Right lobe of liver (tissue), 4 donors: ENCODE results near the gene RNF186.
A peak's percentile ranks its signal among the peaks of the same experiment; 100 is the strongest.

Source experiments
- POLR2A ChIP-seq: fragments of 450-650 bp; IDR thresholded peaks from one replicate; pipeline ENCODE4 v1.6.1; 2017; ENCODE audit warnings: antibody characterized with exemption, mild to moderate bottlenecking
- TF ChIP-seq, protein P1 (sequence below), 4 donors: fragments of 200-600 bp in 3 of 4; fragments of 450-650 bp in 1 of 4; IDR thresholded peaks; one replicate each; pipeline versions ENCODE4 v1.5.1 to v1.8.0; 2016 to 2022; ENCODE audit warnings: antibody characterized with exemption in 4 of 4, mild to moderate bottlenecking in 2 of 4
- donor health status: DM: no; HTN: no; CAD: no.
- donor health status: DM: no; HTN: no; CAD: no.
- donor health status: DM: no; HTN: yes; CAD: no.

DNA sequence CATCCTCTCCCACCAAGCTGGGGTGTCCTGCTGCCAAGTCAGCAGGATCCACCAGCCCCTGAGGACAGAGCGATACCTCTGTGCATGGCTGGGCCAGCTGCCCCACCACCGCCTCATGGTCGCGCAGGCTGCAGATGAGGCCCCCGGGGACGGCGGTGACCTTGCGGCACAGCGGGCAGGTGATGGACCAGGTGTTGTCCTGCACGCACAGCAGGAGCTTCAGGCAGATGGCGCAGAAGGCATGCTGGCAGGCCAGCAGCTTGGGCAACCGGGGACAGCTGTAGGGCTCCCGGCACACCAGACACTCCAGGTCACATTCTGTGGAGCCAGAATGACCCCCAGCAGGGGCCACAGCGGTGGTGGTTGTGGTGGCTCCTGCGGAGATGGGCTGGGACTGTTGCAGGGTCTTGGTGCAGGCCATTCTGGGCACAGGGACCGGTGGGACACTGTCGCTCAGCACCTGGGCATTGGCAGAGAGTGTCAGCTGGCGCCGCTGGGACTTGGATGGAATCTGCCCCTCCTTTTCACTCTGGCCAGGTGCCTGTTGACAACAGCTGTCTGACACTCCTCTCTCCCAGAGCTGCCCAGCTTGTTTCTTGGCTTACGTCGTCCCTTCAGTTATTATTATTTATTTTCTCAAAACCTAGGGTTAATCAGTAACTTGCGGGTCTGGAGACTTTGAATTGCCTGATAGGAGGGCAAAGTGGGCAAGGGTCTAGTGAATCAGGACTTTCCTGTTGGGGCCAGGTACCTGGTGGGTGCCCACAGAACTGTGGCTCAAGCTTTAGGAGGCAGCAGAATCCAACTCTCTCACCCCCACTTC lies at the start of gene RNF186:
- TF ChIP-seq, protein P1, sequence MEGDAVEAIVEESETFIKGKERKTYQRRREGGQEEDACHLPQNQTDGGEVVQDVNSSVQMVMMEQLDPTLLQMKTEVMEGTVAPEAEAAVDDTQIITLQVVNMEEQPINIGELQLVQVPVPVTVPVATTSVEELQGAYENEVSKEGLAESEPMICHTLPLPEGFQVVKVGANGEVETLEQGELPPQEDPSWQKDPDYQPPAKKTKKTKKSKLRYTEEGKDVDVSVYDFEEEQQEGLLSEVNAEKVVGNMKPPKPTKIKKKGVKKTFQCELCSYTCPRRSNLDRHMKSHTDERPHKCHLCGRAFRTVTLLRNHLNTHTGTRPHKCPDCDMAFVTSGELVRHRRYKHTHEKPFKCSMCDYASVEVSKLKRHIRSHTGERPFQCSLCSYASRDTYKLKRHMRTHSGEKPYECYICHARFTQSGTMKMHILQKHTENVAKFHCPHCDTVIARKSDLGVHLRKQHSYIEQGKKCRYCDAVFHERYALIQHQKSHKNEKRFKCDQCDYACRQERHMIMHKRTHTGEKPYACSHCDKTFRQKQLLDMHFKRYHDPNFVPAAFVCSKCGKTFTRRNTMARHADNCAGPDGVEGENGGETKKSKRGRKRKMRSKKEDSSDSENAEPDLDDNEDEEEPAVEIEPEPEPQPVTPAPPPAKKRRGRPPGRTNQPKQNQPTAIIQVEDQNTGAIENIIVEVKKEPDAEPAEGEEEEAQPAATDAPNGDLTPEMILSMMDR (IDR thresholded peaks at IDR 0.05), result peak in 2 of 4 donors; percentile 28 to 38
- no peak for TF ChIP-seq POLR2A
